A673 (cell line): ENCODE results near the gene BEST1.

Experiments used
- CTCF ChIP-seq: fragments of 300-800, 200-600 bp; sonication (generic); conservative IDR thresholded peaks from 2 replicates; pipeline ENCODE4 v1.5.1; 2017; ENCODE audit warnings: low read depth, mild to moderate bottlenecking, antibody characterized with exemption, low read length, moderate library complexity, mixed read lengths
- EZH2 ChIP-seq: fragments of 200-600 bp; sonication (generic); IDR thresholded peaks from 2 replicates; pipeline ENCODE4 v1.6.1; 2017; ENCODE audit warnings: borderline replicate concordance, low read depth, mild to moderate bottlenecking, mixed read lengths, antibody characterized with exemption, low read length; ENCODE audit not compliant: poor library complexity, severe bottlenecking

GRCh38 chr11:61930933-61931332 is 19.2 kb upstream of the BEST1 start:
- TF ChIP-seq CTCF (no peak), EZH2 (no peak)
